HG02943 (cell line): ENCODE data around the gene CD24.
"Not testable (repeated sequence)": the region's sequence is repeated elsewhere in the genome, so short reads cannot be mapped to it uniquely, and the experiment has no call there.

Experiments
- ATAC-seq: cut with Tn5 transposase; IDR thresholded peaks from one replicate; pipeline ENCODE4 v1.9.1; 2021; ENCODE audit warnings: mild to moderate bottlenecking, low read depth, moderate library complexity; ENCODE audit not compliant: unreplicated experiment

The CD24 gene

DNA sequence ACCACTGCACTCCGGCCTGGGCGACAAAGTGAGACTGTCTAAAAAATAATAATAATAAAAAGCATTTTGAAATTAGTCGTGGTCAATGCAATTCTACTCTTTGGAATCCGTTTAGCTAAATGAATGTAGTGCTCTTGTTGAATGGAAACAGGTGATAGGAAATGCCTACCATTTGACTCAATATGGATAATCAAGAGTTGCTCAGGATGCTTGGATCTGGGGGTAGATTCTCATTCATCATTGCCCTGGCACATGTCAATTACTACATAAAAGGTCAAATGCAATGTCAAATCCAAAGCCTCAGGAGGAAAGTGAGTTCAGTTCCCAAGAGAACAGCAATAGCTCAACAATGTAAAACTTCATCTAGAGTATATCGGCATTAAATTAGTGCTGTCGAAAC lies 3.8 kb downstream of the CD24 start:
- not testable (repeated sequence) for ATAC-seq

DNA sequence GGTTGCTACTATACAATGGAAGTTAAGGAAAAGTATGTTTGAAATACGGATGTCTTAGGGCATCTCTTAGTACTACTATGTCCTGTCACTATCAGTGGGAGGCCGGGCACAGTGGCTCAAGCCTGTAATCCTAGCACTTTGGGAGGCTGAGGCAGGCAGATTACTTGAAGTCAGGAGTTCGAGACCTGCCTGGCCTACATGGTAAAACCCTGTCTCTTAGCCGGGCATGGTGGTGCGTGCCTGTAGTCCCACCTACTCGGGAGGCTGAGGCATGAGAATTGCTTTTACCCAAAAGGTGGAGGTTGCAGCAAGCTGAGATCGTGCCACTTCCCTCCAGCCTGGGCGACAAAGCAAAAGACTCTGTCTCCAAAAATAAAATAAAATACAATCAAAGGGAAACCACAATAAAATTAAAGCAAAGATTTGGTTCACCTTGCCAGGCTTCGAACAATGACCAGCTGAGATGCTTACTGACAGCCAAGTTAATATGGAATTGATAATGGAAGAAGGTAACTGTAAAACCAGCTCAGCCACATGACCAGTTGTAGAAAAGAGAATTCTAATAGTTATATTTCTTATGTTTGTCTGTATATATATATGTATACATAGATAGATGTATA lies 6.5 kb downstream of the CD24 start:
- no peak for ATAC-seq

- no peak for ATAC-seq
Observed at GRCh38 chr6:106966671-106967640, 7.6 kb downstream of the CD24 start.

DNA sequence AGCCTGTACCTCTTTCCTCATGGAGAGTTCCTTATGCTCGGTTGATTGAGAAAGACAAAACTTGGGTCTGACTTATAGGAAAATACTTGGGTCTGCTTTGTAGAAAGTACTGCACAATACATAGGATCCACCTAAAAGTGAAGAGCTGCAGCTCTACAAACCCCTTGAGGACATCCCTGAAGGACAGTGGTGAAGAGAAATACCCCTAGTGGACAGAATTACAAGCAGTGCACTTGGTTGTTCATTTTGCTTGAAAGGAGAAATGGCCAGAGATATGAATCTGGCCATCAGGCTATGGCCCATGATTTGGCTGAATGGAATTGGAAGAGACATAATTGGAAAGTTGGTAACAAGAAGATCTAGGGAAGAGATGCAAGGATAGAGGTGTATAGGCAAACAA lies 8.3 kb downstream of the CD24 start:
- no peak for ATAC-seq

GRCh38 chr6:106964954-106965353 lies 9.6 kb downstream of the CD24 start:
- ATAC-seq: no peak

DNA sequence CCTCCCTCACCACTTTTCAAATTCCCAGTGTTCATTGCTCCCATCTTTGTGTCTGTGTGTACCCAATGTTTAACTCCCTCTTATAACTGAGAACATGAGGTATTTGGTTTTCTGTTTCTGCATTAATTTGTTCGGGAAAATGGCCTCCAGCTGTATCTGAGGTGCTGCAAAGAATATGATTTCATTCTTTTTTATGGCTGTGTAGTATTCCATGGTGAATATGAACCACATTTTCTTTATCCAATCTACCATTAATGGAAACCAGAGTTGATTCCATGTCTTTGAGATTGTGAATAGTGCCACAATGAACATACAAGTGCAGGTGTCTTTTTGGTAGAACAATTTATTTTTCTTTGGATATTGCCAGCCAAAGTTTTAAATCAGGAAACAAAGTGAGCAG lies 10.4 kb downstream of the CD24 start:
- no peak for ATAC-seq

DNA sequence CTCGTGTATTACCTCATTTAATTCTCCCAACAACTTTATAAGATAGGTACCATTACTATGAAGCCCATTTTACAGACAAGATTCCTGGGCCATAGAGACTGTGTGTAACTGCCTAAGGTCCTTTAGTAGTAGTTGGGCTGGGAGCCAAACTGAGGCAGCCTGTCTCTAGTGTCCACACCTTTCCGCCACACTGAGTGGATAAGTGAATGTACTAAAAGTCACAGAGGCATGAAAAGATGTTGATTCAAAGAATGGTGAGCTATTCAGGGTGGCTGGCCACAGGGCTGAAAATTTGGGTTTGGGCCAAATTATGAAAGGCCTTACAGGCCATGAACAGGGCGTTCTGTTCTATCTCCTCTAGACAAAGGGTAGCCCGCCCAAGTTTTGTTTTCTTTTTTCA lies 11.0 kb downstream of the CD24 start:
- no peak for ATAC-seq

DNA sequence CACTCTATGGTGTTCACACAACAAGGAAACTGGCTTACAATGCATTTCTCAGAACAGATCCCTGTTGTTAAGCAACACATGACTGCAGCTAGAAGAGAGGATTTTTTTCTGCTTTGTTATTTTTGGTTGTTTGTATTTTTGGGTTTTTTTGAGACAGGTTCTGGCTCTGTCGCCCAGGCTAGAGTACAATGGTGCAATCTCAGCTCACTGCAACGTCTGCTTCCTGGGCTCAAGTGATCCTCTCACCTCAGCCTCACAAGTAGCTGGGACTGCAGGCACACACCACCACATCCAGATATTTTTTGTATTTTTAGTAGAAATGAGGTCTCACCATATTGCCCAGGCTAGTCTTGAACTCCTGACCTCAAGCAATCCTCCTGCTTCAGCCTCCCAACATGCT lies 12.7 kb downstream of the CD24 start:
- ATAC-seq: no peak

GRCh38 chr6:106961136-106961535 lies 13.4 kb downstream of the CD24 start:
- ATAC-seq: no peak

DNA sequence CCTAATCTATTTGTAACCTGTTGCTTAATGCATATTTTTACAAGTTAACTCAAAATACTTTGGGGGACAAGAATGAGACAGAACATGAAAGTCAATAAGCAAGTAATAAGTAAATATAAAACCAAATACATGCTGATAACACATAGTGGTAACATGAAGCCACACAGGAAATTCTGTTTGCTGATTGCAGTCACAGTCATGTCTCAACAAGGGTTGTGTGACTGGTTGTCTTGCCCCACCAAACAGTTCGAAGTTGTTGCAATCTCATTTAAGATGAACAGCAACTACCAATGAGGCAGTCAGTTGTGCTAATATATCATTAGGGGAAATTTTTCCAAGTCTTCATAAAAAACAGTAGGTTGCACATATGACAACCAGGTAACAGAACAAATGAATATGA lies 14.5 kb downstream of the CD24 start:
- ATAC-seq: no peak

DNA sequence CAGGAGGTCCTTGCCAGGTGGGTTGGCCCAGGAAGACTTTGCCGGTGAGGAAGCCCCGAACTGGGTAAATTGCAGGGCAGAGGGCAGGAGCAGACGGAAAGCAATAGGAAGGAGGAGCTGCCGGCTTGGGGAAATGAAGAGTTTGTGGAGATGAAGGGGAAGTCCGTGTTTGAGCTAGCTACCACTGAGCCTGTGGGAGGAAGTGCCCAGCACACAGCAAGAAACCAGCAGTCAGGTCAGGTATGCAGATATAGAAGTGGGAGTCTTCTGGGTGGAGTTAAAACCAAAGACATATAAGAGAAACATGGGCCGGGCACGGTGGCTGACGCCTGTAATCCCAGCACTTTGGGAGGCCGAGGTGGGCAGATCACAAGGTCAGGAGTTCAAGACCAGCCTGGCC lies 34.7 kb downstream of the CD24 start:
- ATAC-seq: no peak

DNA sequence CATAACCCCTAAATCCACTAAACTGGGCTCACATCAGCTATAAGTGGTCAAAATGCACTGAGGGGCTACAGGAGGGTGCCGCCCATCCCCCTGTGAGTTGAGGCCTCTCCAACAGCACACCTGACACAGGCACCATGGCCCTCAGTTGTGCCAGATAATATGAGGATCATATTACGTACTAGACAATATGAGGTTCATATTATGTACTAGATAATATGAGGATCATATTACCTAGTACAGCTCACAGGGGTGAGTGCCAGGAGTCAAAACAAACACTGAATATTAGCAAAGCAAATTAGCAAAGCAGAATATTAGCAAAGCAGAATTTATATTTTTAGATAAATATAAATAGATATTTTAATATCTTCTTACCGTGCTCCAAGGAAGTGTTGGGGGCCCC lies 35.3 kb downstream of the CD24 start:
- no peak for ATAC-seq

- no peak for ATAC-seq
Observed at GRCh38 chr6:106927531-106928398, 46.8 kb downstream of the CD24 start.

DNA sequence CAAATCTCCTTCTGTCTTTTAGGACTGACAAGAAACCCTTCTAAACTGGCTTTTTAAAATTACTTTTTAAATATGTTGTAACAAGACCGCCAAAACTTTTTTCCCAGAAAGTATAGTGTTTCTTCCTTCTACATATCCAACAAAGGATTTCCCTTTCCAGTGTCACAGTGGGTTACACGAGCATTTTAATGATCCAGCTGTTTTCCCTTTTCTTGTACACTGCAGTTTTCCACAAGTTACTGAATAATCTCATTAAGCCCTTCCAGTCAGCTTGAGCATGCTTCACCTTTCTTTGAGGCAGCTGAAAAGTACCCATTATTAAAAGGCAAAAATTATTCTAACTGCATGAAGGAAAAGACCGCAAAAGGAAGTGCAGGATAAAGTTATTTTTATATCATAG lies 48.6 kb downstream of the CD24 start:
- ATAC-seq: no peak

- no peak for ATAC-seq
Observed at GRCh38 chr6:106924694-106925523, 49.6 kb downstream of the CD24 start.

- ATAC-seq: no peak
Observed at GRCh38 chr6:106922626-106923025, 51.9 kb downstream of the CD24 start.
